ENCODE measurements around the gene WWP2.

The WWP2 gene

DNA sequence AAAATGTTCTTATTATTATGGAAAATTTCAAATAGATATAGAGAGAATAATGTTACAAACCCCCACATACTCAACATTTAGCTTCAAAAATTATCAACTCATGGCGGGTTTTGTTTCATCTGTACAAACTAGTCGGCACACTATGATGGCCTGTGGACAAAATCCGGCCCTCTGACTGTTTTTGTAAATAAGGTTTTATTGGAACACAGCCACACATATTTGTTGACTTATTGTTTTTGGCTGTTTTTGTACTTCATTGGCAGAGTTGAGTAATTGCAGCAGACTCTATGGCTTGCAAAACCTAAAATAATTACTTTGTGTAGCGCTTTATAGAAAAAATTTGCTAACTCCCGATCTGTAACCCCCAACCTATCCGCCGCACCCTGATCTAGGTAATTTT lies 147.6 kb downstream of the WWP2 start:
- CTCF ChIA-PET = no interaction called here
- POLR2A ChIA-PET = no interaction called here
- no peak for TF ChIP-seq L3MBTL2 (conservative IDR thresholded peaks at IDR 0.05)
- TF ChIP-seq FOXK2 (IDR thresholded peaks at IDR 0.05) = no peak
- no peak for TF ChIP-seq ARNT (IDR thresholded peaks at IDR 0.05)
- TF ChIP-seq NFRKB (IDR thresholded peaks at IDR 0.05) = no peak
- no peak for TF ChIP-seq ZNF384 (IDR thresholded peaks at IDR 0.05)
- TF ChIP-seq HDGF (IDR thresholded peaks at IDR 0.05; ENCODE audit: borderline replicate concordance) = no peak
- no peak for TF ChIP-seq SP1 (IDR thresholded peaks at IDR 0.05)
- no peak for TF ChIP-seq FOXA1 (IDR thresholded peaks at IDR 0.05)
- TF ChIP-seq ELF4 (IDR thresholded peaks at IDR 0.05) = no peak
- TF ChIP-seq LEF1 (IDR thresholded peaks at IDR 0.05; ENCODE audit: borderline replicate concordance) = no peak
- no peak for TF ChIP-seq TARDBP (IDR thresholded peaks at IDR 0.05)
- TF ChIP-seq, protein P1, sequence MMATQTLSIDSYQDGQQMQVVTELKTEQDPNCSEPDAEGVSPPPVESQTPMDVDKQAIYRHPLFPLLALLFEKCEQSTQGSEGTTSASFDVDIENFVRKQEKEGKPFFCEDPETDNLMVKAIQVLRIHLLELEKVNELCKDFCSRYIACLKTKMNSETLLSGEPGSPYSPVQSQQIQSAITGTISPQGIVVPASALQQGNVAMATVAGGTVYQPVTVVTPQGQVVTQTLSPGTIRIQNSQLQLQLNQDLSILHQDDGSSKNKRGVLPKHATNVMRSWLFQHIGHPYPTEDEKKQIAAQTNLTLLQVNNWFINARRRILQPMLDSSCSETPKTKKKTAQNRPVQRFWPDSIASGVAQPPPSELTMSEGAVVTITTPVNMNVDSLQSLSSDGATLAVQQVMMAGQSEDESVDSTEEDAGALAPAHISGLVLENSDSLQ (IDR thresholded peaks at IDR 0.05) = no peak
- TF ChIP-seq CTBP1 (IDR thresholded peaks at IDR 0.05; ENCODE audit: borderline replicate concordance) = no peak
- no peak for TF ChIP-seq BHLHE40 (IDR thresholded peaks at IDR 0.05; ENCODE audit: borderline replicate concordance)
- TF ChIP-seq FOXM1 (IDR thresholded peaks at IDR 0.05; ENCODE audit: borderline replicate concordance) = no peak
- no peak for TF ChIP-seq SUZ12 (IDR thresholded peaks at IDR 0.05)
- DNase-seq (ENCODE audit: extremely low spot score) = no peak

DNA sequence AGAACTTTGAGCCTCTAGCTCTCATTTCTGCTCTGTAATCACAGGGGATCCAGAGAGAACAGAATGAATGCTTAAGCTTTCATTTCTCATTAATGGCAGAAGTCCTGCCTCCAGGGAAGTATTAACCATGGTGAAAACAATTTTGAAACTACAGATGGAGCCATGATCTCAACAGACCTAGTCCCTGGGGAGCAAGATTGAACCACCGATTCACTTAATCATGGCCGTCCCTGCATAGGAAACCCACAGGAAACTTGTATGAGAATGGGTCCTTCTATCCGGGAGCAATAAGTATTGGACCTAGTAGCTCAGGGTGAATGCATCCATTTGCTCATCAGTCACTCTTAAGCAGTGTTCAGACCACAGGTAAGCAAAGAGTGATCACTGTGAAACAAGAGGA lies 148.8 kb downstream of the WWP2 start:
- DNase-seq (ENCODE audit: extremely low spot score) = no peak
- ChIA-PET POLR2A (no interaction called here), CTCF (no interaction called here)
- no peak for TF ChIP-seq ELF4 (IDR thresholded peaks at IDR 0.05)
- no peak for TF ChIP-seq LEF1 (IDR thresholded peaks at IDR 0.05; ENCODE audit: borderline replicate concordance)
- TF ChIP-seq NFRKB (IDR thresholded peaks at IDR 0.05) = no peak
- TF ChIP-seq BHLHE40 (IDR thresholded peaks at IDR 0.05; ENCODE audit: borderline replicate concordance) = no peak
- no peak for TF ChIP-seq CTBP1 (IDR thresholded peaks at IDR 0.05; ENCODE audit: borderline replicate concordance)
- TF ChIP-seq FOXM1 (IDR thresholded peaks at IDR 0.05; ENCODE audit: borderline replicate concordance) = no peak
- TF ChIP-seq ARNT (IDR thresholded peaks at IDR 0.05) = no peak
- TF ChIP-seq L3MBTL2 (conservative IDR thresholded peaks at IDR 0.05) = no peak
- no peak for TF ChIP-seq SP1 (IDR thresholded peaks at IDR 0.05)
- TF ChIP-seq ZNF384 (IDR thresholded peaks at IDR 0.05) = no peak
- no peak for TF ChIP-seq TARDBP (IDR thresholded peaks at IDR 0.05)
- TF ChIP-seq, protein P1 (IDR thresholded peaks at IDR 0.05) = no peak
- TF ChIP-seq FOXA1 (IDR thresholded peaks at IDR 0.05) = no peak

DNA sequence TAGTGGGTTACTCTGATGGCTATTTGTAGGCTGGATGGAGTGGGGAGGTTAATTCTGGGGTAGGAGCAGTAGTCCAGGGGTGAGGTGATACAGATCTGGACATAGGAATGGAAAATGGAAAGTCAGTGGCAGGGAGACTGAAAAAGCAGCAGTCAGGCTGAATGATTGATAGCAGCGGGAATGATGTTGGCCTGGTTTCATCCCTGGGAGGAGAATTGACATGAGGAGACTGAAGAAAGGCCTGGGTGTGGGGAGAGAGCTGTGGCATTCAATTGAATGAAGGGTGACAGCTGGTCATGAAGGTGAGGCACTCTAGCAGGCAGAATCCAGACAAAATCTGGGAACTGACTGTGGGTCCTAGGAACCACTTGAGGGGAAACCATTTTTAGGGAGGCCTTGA lies 154.3 kb downstream of the WWP2 start:
- TF ChIP-seq LEF1 (IDR thresholded peaks at IDR 0.05; ENCODE audit: borderline replicate concordance) (no peak), FOXK2 (IDR thresholded peaks at IDR 0.05) (no peak)
- POLR2A ChIA-PET = no interaction called here
- CTCF ChIA-PET = no interaction called here
- no peak for DNase-seq (ENCODE audit: extremely low spot score)

GRCh38 chr16:69917311-69917710 lies 155.2 kb downstream of the WWP2 start:
- TF ChIP-seq CTBP1 (IDR thresholded peaks at IDR 0.05; ENCODE audit: borderline replicate concordance) (no peak), HDGF (IDR thresholded peaks at IDR 0.05; ENCODE audit: borderline replicate concordance) (no peak)
- ChIA-PET CTCF (interaction anchor here (1.3 kb wide), 1 partner anchor 13 kb away, joined by 6 read pairs; no protein-coding TSS in a partner anchor), POLR2A (no interaction called here)
- no peak for DNase-seq (ENCODE audit: extremely low spot score)

- no peak for DNase-seq (ENCODE audit: extremely low spot score)
- ChIA-PET POLR2A (no interaction called here), CTCF (interaction anchor here (1.3 kb wide), 1 partner anchor 13 kb away, joined by 6 read pairs; no protein-coding TSS in a partner anchor)
- no peak for TF ChIP-seq TARDBP (IDR thresholded peaks at IDR 0.05)
Measured at GRCh38 chr16:69917739-69918138, 155.6 kb downstream of the WWP2 start.

- no peak for DNase-seq (ENCODE audit: extremely low spot score)
- TF ChIP-seq NFRKB (IDR thresholded peaks at IDR 0.05) (no peak), SP1 (IDR thresholded peaks at IDR 0.05) (no peak), BHLHE40 (IDR thresholded peaks at IDR 0.05; ENCODE audit: borderline replicate concordance) (no peak), HDGF (IDR thresholded peaks at IDR 0.05; ENCODE audit: borderline replicate concordance) (no peak), FOXM1 (IDR thresholded peaks at IDR 0.05; ENCODE audit: borderline replicate concordance) (no peak), ELF4 (IDR thresholded peaks at IDR 0.05) (no peak), TARDBP (IDR thresholded peaks at IDR 0.05) (no peak), ARNT (IDR thresholded peaks at IDR 0.05) (no peak)
- TF ChIP-seq, protein P1 (IDR thresholded peaks at IDR 0.05) = no peak
- ChIA-PET CTCF (interaction anchor here (1.3 kb wide), 1 partner anchor 12 kb away, joined by 6 read pairs; no protein-coding TSS in a partner anchor), POLR2A (no interaction called here)
Measured at GRCh38 chr16:69918241-69918640, 156.1 kb downstream of the WWP2 start.

GRCh38 chr16:69921127-69921526 lies 159.0 kb downstream of the WWP2 start:
- CTCF ChIA-PET = no interaction called here
- POLR2A ChIA-PET = no interaction called here
- DNase-seq (ENCODE audit: extremely low spot score) = no peak
- TF ChIP-seq CTBP1 (IDR thresholded peaks at IDR 0.05; ENCODE audit: borderline replicate concordance) = no peak
- TF ChIP-seq L3MBTL2 (conservative IDR thresholded peaks at IDR 0.05) = no peak
- no peak for TF ChIP-seq ARNT (IDR thresholded peaks at IDR 0.05)
- TF ChIP-seq FOXM1 (IDR thresholded peaks at IDR 0.05; ENCODE audit: borderline replicate concordance) = no peak
- TF ChIP-seq ZNF384 (IDR thresholded peaks at IDR 0.05) = no peak
- no peak for TF ChIP-seq SUZ12 (IDR thresholded peaks at IDR 0.05)
- no peak for TF ChIP-seq LEF1 (IDR thresholded peaks at IDR 0.05; ENCODE audit: borderline replicate concordance)
- TF ChIP-seq, protein P1 (IDR thresholded peaks at IDR 0.05) = no peak
- TF ChIP-seq FOXK2 (IDR thresholded peaks at IDR 0.05) = no peak

Data from HEK293T (cell line).